Measurements from ENCODE around the gene TOP3B. TPM values are rescaled to one million over a fixed set of nuclear protein-coding genes. Genes with fewer than 3 reads are reported as not detected.

The TOP3B gene
- total and polyA plus RNA-seq, 2 experiments from 2014 or later = 35.7 to 77.7 TPM

DNA sequence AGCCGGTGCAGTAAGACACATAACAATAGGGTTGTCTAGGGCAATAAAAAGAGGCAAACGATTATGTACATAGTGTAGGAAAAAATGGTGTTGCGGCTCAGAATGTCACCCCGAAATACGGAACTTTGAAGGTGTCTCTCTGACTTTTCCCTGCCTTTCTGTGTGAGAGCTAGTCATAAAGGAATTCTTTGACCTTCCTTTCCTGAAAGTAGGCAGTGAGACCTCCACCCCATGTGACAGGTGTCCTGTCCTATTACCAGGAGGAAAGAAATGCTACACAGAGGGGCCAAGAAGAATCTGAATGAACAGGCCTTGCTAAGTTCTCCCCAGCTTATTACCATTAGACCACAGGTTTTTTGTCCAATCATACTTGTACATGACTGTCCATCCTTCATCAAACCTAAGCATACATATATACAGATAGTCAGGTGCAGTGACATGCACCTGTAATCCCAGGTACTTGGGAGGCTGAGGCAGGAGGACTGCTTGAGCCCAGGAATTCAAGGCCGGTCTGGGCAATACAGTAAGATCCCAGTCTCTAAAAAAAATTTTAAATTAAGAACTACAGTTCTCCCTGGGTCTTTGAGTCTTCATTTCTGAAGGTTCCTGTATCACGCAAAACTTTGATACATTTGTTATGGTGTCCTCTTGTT lies 16.1 kb upstream of the TOP3B start:
- Histone ChIP-seq H3K4me1 (ENCODE audit: insufficient read depth) (no peaks in the 10 kb centered on the region), H3K27me3 (ENCODE audit: insufficient read depth) (peaks cover 100% of the 10 kb centered on the region), H3K4me2 (no peak overlapping the region), H3K27ac (ENCODE audit: low read depth) (no peak overlapping the region), H3K36me3 (ENCODE audit: insufficient read depth) (no peaks in the 10 kb centered on the region), H3F3A (replicated peaks; ENCODE audit: low read depth) (no peaks in the 10 kb centered on the region), H3K4me3 (no peak overlapping the region), H2AFZ (no peak overlapping the region), H3K79me2 (replicated peaks; ENCODE audit: insufficient read depth) (no peaks in the 10 kb centered on the region), H3K9me2 (ENCODE audit: insufficient read depth) (0 out of 2 replicates have a peak, but pooled peaks cover 4% of the 10 kb centered on the region), H4K20me1 (replicated peaks; ENCODE audit: insufficient read depth) (no peaks in the 10 kb centered on the region)
- H3K4me3 Mint-ChIP-seq = no peak overlapping the region
- peaks cover 3% of the 10 kb centered on the region; the same call in 2 of the 3 replicates for H3K4me1 Mint-ChIP-seq
- no peak for ATAC-seq
- TF ChIP-seq REST (IDR thresholded peaks at IDR 0.05; ENCODE audit: unreplicated experiment) = no peak
- TF ChIP-seq CTCF (conservative IDR thresholded peaks at IDR 0.05; ENCODE audit: low read depth in 2 of 2) = no peak
- no peak for TF ChIP-seq CREB1 (CRISPR knock-in tag; IDR thresholded peaks at IDR 0.05; ENCODE audit: low read depth)
- TF ChIP-seq STAT1 (IDR thresholded peaks at IDR 0.05; ENCODE audit: unreplicated experiment) = no peak
- no peak for TF ChIP-seq EZH2 (IDR thresholded peaks at IDR 0.05; ENCODE audit: low read depth, unreplicated experiment)
- no peak for TF ChIP-seq NANOG (IDR thresholded peaks at IDR 0.05; ENCODE audit: borderline replicate concordance)
- no peak for TF ChIP-seq JUNB (IDR thresholded peaks at IDR 0.05; ENCODE audit: unreplicated experiment)
- TF ChIP-seq ZNF114 (CRISPR knock-in tag; IDR thresholded peaks at IDR 0.05) = no peak
- no peak for TF ChIP-seq ZNF331 (CRISPR knock-in tag; IDR thresholded peaks at IDR 0.05; ENCODE audit: low read depth)
- TF ChIP-seq, protein P1, sequence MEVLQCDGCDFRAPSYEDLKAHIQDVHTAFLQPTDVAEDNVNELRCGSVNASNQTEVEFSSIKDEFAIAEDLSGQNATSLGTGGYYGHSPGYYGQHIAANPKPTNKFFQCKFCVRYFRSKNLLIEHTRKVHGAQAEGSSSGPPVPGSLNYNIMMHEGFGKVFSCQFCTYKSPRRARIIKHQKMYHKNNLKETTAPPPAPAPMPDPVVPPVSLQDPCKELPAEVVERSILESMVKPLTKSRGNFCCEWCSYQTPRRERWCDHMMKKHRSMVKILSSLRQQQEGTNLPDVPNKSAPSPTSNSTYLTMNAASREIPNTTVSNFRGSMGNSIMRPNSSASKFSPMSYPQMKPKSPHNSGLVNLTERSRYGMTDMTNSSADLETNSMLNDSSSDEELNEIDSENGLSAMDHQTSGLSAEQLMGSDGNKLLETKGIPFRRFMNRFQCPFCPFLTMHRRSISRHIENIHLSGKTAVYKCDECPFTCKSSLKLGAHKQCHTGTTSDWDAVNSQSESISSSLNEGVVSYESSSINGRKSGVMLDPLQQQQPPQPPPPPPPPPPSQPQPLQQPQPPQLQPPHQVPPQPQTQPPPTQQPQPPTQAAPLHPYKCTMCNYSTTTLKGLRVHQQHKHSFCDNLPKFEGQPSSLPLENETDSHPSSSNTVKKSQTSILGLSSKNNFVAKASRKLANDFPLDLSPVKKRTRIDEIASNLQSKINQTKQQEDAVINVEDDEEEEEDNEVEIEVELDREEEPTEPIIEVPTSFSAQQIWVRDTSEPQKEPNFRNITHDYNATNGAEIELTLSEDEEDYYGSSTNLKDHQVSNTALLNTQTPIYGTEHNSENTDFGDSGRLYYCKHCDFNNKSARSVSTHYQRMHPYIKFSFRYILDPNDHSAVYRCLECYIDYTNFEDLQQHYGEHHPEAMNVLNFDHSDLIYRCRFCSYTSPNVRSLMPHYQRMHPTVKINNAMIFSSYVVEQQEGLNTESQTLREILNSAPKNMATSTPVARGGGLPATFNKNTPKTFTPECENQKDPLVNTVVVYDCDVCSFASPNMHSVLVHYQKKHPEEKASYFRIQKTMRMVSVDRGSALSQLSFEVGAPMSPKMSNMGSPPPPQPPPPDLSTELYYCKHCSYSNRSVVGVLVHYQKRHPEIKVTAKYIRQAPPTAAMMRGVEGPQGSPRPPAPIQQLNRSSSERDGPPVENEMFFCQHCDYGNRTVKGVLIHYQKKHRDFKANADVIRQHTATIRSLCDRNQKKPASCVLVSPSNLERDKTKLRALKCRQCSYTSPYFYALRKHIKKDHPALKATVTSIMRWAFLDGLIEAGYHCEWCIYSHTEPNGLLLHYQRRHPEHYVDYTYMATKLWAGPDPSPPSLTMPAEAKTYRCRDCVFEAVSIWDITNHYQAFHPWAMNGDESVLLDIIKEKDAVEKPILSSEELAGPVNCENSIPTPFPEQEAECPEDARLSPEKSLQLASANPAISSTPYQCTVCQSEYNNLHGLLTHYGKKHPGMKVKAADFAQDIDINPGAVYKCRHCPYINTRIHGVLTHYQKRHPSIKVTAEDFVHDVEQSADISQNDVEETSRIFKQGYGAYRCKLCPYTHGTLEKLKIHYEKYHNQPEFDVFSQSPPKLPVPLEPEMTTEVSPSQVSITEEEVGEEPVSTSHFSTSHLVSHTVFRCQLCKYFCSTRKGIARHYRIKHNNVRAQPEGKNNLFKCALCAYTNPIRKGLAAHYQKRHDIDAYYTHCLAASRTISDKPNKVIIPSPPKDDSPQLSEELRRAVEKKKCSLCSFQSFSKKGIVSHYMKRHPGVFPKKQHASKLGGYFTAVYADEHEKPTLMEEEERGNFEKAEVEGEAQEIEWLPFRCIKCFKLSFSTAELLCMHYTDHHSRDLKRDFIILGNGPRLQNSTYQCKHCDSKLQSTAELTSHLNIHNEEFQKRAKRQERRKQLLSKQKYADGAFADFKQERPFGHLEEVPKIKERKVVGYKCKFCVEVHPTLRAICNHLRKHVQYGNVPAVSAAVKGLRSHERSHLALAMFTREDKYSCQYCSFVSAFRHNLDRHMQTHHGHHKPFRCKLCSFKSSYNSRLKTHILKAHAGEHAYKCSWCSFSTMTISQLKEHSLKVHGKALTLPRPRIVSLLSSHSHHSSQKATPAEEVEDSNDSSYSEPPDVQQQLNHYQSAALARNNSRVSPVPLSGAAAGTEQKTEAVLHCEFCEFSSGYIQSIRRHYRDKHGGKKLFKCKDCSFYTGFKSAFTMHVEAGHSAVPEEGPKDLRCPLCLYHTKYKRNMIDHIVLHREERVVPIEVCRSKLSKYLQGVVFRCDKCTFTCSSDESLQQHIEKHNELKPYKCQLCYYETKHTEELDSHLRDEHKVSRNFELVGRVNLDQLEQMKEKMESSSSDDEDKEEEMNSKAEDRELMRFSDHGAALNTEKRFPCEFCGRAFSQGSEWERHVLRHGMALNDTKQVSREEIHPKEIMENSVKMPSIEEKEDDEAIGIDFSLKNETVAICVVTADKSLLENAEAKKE (CRISPR knock-in tag; IDR thresholded peaks at IDR 0.05) = no peak
- H3K36me3 Mint-ChIP-seq (ENCODE audit: low read depth) = no peaks in the 10 kb centered on the region; the same call in 2 of the 3 replicates
- H3K27me3 Mint-ChIP-seq (ENCODE audit: insufficient read depth, low read depth, poor library complexity) = peaks cover 88% of the 10 kb centered on the region
- DNase-seq (ENCODE audit: low spot score) = no peak
- no peak overlapping the region for H3K27ac Mint-ChIP-seq
- no peaks in the 10 kb centered on the region; the same call in 2 of the 3 replicates for H3K9me3 Mint-ChIP-seq

All from GM23338 (cell line).